Medulla oblongata (tissue), 1 donor: Measurements from ENCODE around the gene PRDM5.
"Not testable (repeated sequence)": the region's sequence is repeated elsewhere in the genome, so short reads cannot be mapped to it uniquely, and the experiment has no call there.

ENCODE experiments used
- DNase-seq: peaks from one replicate; pipeline ENCODE4 v3.0.0-alpha.2; 2015; ENCODE audit errors: extremely low spot score

Gene PRDM5

DNA sequence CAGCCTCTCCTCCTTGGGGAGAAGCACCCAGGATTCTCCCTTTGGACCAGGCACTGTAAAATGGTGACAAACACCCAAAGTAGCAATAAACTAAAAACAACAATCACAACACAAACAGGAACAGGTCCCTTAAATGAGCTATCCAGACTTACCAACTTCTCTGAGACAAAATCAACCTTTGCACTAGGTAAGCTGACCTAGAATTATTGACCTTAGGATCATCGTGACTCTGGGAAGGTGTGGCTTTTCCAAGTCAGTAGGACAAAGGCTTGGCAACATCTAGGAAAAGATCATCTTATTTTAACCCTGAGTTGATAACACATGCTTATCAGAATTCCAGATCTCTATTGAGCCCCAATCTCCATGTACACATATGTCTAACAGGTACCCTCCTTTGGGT lies 166.7 kb downstream of the PRDM5 start:
- DNase-seq = no peak

DNA sequence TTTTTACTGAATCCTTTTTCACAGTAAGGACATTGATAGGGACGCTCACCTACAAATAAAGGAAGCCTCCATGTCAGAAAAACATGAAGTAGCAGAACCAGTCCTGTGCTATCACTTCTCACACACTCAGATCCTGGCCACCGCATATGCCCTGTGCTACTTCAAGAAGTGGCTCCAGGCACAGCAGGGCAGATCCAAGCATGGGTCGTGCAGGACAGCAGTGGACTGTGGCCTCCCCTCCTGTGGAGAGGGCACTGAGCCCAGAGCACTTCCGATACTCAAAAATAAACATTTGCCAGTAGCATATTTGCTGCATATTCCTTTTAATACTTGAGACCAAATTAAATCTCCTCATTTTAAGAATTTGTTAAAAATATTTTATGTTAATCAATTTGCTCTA lies 167.9 kb downstream of the PRDM5 start:
- DNase-seq = peak; percentile 33

DNA sequence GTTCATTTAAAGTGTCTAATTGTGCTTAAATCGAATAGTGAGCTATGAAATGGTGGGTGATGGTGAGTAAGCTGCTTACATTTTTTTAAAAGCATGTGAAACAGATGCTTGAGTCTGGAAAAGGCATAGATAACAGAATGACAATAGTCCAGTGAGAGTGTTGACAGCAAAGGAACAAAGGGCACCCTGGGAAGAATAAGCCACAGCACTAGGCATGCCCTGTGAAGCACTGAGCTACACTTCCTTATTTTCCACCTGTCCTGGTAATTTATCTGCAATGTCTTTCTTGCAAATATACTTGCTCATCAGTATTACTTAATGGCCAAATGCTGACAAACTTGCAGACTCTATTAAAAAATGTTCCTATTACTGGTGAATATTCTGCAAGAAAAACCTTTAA lies 168.7 kb downstream of the PRDM5 start:
- DNase-seq = peak; percentile 25

DNA sequence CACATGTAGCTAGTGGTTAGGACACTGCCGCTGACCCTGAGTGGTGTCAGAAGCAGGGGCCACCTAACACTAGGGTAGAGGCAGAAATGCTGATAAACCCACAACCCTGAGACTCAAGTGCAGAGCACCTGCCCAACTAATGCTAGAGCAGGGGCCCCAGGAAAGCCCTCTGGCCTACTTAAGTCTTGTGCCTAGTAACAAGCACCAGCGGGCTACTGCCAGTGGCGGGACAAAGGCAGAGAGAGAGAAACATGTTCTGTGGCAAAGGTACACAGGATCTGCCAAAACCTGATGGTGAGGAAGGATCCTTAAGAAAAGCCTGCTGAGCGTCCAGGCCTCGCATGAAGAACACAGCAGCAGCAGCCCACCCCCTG lies 172.4 kb downstream of the PRDM5 start:
- no peak for DNase-seq

DNA sequence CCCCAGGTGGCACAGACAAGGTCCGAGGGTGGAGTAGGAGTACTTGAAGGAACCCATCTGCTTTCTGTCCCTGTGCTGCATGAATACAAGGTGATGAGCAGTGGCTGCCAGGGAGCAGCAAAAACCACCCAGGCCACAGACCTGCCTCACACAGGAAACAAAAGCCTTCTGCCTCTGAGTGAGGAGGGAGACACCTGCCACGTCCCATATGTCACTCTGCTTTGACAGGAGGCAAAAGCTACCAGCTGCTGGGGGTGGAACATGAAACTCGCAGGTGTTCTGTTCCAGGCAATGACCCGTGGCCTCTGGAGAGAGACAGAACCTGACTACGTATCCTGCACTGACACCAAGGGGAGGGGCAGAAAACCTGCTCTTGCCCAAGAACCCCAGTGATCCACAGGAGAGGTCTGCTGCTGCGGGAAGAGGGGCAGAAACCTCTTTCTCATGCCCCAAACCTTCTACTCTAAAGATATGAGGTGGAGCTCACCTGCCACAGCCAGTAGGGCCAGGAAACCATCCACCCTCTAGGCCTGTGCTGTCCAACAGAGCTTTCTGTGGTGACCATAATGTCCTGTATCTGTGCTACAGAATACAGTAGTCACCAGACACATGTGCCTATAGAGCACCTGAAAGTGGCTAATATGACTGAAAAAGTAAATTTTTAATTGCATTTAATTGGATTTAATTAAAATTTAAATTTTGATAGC lies 172.9 kb downstream of the PRDM5 start:
- DNase-seq = no peak

DNA sequence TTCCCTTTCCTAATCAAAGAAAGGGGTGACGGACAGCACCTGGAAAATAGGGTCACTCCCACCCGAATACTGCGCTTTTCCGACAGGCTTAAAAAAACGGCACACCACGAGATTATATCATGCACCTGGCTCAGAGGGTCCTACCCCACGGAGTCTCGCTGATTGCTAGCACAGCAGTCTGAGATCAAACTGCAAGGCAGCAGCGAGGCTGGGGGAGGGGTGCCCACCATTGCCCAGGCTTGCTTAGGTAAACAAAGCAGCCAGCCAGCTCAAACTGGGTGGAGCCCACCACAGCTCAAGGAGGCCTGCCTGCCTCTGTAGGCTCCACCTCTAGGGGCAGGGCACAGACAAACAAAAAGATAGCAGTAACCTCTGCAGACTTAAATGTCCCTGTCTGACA lies 180.9 kb downstream of the PRDM5 start:
- DNase-seq = not testable (repeated sequence)

DNA sequence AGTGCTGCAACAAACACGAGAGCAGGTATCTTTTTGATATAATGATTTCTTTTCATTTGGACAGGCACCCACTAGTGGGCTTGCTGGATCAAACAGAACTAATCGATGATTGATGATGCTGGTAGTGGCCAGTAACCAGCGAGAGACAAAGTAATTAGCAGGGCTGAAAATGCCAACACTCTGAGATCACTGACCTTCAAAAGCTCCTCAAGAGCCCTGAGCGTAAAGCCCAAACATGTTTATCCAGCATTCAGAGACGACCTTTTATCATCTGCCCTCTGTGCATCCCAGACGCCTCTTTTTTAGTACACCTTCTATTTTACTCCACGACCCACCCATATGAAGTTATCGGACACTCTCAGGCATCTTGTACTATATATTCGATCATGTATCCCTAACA lies 186.2 kb downstream of the PRDM5 start:
- no peak for DNase-seq

DNA sequence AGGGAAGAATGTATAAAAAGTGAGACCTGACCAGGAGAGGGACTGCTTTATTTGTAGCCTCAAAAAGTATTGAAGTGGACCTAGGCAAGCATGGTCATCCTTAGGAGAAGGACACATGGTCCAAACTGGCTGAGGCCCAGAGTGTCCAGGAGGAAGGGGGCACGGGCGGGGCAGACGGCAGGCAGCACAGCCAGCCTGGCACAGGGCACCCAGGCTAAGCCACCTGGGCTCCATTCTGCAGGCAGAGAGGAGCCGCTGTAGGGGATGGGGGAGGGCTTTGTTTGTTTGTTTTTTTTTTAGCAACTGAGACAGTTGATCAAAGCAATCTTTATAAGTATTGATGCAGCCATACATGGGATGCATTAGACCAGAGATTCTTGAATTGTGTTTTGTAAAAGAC lies 188.6 kb downstream of the PRDM5 start:
- DNase-seq = no peak

DNA sequence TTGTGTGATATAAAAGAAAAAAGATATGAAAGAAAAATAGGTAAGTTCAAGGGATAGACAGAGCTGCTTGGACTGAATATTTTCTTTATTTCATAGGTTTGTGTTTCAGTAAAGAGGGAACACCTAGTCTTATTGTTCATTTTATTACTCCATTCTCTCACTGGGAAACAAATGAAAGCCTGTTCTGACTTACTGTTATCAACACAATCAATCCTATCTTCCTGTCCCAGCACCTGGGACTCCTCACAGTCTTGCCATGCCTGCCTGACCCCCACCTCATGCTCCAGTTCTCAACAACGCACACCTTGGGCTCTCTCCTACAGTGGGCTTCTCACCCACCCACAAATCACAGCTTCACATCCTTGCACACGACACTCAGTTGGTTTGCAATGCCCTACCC lies 189.5 kb downstream of the PRDM5 start:
- no peak for DNase-seq

DNA sequence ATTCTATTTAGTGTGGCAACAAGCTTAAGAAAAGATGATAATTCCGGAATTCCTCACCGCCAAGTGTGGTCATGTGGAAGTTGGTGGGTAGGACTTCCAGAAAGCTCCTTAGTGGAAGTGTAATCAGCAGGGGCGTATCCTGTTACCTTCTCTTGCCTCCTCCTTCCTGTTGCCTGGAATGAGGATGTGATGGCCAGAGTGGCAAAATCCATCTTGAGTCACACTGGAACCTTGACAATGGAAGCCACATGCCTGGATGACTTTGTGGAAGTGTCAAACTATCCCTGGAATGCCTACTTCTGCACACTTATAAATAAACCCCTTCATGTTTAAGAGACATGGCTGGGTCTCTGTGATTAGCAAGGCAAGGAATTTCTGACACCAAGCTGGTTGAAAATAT lies 191.0 kb downstream of the PRDM5 start:
- DNase-seq = no peak

DNA sequence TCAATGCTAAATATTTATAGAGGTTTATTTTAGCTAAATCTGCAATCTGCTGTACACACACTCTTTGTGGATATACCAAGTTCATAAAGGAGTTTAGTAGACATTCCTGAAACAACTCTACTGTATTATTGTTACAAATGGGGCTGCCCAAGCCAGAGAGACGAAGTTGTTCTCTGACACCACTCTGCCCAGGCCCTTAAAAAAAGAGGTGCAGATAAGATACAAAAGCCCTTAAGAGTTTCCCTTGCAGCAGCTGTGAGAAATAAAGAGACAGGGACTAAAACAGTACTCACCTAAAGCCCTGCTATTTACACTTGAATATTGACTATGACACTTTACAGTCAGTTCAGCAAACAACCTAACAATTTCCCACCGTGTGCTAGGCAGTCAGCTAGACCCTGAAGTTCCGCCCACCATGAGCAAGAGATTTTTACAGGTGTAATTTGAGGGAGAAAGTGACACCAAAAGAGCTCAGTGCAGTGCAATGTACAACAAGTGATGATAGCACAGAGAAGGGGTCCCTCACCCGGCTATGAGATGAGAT lies 191.7 kb downstream of the PRDM5 start:
- no peak for DNase-seq

DNA sequence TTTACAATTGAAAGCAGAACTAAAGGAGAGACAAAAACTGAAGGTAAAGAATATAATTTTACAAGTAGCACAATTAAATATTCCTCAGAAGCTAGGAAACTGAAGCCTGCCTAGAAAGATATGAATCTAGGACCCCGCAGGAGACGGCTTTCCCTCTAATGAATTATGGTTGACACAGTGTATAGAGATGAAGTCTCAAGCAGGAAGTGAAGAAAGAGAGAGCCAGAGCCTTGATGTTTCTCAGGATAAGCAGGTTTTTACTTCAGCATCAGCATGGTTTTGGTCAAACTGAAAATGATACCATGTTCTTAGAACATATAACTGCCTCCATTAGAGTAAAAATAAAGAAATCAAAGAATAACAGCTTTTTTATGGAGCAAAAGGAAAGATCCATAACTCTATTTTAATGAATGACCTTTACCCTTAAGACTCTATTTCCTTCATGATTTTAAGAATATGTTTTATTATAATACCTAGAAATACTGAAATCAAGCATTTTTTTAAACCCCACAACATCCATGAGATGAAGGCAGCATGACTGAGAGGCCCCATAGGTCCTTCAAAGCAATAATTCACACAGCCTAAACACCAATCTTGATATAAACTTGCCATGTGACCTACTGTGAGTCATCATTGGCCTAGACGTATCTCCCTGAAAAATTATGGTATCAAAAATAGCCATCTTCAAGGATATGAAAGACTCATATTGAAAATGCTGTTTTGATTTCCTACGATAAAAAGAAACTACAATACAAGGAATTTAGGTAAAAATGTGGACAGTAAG lies 193.4 kb downstream of the PRDM5 start:
- DNase-seq = no peak

DNA sequence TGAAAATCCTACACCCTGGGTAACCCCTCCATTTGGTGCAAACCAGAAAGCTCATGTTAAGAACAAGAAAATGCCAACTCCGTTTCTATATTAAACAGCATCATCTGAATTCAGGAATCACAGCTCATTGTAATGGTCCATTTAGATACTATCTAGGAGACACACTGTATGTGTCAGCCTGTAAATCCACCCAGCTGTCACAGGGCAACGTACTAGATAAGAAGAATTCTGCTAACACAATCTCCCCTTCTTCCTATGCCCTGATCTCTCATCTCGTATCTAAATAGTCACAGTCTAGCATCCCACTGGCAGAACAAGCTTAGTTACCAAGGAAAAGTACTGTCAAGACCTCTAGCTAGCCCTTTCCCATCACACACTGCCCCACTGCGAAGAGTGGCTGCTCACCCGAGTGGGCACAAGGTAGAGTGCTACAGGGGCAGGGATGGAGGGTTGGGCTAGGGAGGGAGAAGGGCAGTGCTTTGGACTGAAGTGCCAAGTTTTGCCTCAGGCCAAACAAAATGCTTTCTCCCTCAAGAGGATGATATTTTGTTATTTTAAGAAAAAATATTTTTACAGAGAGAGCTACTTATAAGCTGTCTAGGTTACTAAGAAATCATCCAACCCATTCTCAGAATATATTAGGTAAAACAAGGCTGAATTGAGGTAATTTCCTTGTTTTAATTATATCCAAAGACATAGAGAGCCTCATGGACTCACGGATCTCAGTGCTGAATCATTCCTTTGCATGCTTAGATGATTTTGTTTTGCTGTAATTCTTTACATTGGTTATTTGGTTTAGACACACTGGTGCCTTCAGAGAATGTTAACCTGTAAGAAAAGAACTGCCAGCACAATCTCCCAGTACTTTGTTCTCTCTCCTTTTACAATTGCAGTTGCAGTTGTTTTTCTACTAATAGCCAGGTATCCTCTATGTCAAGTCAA lies 196.6 kb downstream of the PRDM5 start:
- no peak for DNase-seq

DNA sequence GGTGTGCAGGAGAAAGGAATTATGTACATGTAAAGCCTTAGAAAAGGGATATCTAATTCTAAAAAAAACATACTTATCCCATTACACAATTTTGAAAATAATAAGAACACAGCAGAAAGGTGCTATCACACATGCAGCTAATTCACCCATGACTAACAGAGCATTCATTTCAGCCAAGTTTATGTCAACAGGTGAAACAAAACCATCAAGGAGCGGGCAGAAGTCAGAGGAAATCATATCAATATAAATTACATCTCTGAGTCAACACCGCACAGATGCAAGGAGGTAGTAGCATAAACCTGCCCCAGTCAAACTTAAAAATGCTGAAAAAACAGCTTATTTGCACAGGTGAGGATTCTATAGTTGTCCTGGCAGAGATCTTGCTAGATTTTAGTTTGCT lies 197.9 kb downstream of the PRDM5 start:
- DNase-seq = no peak

DNA sequence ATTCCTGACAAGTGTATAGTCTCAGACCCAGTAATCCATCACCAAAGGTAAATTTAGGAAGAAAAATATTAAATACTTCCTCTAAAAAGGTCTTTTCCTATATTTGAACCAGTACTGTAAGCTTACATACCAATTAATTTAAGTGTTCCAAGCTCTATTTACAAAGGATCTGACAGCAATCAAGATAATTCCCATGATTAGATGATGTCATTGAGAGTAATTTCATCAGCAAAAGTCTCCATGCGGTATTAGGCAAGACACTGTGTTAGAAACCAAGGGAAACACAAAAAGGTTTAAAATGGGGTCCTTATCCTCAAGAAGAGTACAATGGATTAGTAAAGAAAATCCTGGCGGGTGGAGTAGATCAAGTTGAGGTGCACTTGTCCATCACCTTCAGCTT lies 198.5 kb downstream of the PRDM5 start:
- DNase-seq = no peak

DNA sequence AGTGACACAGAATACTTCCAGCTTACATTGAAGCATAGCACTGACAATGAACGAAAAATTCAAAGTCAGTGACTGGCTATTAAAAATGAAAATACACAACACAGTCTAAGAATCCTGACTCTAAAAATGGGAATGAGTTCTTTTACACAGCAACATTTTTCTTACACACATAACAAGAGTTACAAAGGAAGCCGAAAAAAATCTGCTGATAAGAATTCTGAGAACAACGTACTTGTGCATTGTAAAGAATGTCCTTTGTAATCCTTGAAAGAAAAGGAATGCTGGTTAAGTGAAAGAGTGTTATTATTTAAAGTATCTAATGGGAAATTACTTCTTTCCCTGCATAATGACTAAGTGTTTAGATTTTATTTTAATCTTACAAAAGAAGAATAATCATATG lies 199.4 kb downstream of the PRDM5 start:
- no peak for DNase-seq

DNA sequence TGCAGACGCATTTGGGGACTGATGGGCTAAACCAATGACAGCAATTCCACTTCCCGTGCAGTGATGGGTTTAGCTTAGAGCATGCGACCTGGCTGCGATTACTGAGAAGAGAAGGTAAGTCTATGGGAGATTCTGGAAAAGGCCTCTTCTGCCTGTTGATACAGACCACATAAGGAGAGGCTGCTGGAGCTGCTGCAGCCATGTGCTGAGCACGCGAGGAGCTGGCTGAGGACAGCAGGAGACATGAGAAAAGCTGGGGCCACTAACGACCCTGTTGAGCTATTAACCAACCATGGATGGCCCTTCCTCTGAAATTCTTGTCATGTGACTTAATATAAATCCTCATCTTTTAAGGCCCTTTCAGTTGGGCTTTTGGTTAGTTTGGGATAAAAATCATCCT lies 199.9 kb downstream of the PRDM5 start:
- DNase-seq = no peak

DNA sequence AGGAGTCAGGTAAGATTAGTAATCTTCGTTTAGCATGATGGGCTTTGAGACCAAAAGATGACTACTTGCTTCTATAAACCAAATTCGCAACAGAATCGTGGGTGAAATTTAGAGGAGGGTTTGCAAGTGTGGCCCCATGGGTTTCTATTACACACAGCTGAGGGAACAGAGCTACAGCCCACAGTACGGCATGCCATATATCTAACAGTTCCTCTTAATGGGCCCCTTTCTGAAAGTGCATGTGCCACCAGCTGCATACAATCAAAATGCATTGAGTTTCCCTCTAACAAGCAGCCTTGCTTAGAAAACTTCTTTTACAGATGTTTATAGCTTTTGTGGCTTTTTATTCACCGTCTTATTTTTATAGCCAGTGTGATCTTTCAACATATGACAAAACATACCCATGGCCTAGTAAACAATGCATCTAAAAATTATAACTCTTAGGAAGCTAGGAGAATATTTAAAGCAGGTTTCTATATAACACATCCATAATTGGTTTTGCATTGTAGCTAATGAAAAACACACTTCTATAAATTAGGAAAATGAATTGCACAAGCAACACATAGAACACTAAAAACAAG lies 202.1 kb downstream of the PRDM5 start:
- no peak for DNase-seq

DNA sequence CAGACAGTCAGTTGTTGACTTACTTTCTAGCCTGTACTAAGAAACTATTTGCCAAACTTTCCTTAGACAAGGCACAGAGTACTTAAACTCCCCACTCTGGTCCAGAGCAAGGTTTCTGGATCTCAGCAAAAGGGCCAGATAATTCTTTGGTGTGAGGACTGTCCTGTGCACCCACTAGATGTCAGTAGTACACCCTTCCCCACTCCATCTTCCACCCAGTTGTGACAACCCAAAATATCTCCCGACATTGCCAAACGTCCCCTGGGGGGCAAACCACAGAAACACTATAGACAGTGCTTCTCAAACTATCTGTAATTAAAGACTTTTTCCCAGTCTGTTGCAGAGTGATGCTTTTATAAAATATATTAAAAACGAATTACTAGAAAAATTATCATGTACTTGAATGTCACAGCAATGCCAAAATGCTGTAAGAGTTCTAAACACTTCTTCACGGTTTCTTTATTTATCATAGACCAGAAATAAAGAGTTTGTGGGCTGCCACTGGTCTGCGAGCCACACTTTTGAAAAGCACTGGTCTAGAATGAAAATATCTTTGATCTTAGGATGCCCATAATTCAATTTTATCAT lies 203.5 kb downstream of the PRDM5 start:
- DNase-seq = peak; percentile 51

DNA sequence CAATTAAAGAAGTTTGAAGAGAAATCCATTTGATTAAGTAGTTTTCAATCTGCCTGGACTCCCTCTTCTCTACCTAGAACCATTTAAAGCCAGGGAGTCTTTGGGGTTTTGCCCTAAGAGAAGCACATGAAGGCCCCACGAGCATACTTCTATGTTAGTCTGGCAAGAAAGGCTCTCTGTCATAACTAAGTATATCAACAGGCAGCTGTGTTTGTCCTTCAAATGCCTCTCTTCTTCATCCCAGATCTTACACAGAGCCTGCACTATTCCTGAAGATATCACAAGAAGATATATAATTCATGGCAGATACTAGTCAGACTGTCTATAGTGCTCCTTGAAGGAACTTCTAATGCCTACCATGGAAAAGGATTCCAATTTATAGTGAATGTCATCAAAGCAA lies 206.2 kb downstream of the PRDM5 start:
- DNase-seq = no peak

DNA sequence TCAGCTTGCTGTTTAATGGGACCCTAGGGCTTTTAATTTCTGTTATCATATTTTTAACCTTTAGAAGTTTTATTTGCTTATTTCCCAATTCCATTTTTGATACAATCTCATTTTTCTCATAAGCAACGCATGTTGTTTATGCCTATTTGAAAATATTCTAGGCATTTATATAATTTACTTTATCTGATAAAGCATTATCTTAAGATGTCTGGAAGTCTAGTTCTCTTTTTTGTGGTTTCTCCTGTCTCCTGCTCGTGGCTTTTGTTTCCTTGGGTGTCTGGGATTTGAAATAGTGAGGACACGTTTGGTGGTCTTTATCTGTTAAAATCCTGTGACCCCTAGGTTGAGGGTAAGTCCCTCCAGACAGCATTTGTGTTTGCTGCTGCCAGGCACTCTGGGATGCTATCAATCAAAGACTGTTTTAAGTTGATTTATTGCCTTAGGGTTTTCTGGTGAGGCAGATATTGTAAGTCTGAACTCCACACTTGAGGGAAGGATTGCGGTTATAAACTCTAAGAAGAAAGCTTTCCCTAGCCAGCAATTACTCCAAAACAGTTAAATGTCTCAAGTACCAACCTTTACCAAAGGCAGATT lies 208.0 kb downstream of the PRDM5 start:
- DNase-seq = no peak
